H1 (cell line): ENCODE measurements around the gene PTPRG. TPM values are rescaled to one million over a fixed set of nuclear protein-coding genes. Genes with fewer than 3 reads are reported as not detected.

Experiments
- RBBP5 ChIP-seq: IDR thresholded peaks from 2 replicates; pipeline ENCODE4 v1.7.1; 2012; ENCODE audit warnings: low read depth, mild to moderate bottlenecking, inconsistent platforms, low read length, moderate library complexity, borderline replicate concordance
- polyA plus RNA-seq, 7 experiments: library from polyadenylated mRNA; depleted of rRNA in 3 of 7; stranded (reverse) in 5 of 7; unstranded in 2 of 7; fragments of >200 nt in 5 of 7; fragments of 200-250 nt in 2 of 7; gene quantifications; 1 replicate in 5 of 7; 2 replicates in 1 of 7; 4 replicates in 1 of 7; pipeline versions ENCODE4 v1.2.1 to v1.2.3, GENCODE V29; 2011 to 2013; ENCODE audit warnings: missing spikeins in 2 of 7, mixed read lengths in 2 of 7
- total RNA-seq: library from RNA; stranded (reverse); fragmentation: NEBNext Ultra II Directional; extraction: Animal tissue kit (Norgen Biotek cat#: 25700); gene quantifications from 2 replicates; pipeline ENCODE4 v1.2.1, GENCODE V29; 2021

PTPRG gene
- total and polyA plus RNA-seq, 2 of the 8 experiments (the other 6 are each of a cell fraction or from before 2014, with no cell fraction given) = 23.3 to 96.2 TPM

DNA sequence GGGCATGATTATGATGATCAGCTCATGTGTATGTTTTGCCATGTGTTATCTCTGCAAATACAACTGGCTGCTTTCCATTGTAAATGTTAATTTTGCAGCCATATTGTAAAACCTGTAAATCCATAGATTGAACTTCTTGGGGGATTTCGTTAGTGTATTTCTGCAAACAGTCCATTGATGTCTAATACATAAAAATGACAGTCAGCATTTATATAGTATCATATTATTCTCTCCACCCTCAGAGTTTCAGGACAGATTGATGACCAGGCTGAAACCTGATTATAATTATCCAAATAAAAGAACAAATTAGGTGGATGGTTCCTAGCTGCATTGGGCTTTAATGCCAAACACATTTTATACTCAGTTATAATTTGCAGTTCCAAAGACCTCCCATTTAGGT, 535.1 kb downstream of the PTPRG start (continued):
- no peak for TF ChIP-seq RBBP5
